GM21423 (cell line): Measurements from ENCODE around the gene RAET1E.
"Not testable (repeated sequence)": the region's sequence is repeated elsewhere in the genome, so short reads cannot be mapped to it uniquely, and the experiment has no call there.

Experiments used
- ATAC-seq: cut with Tn5 transposase; IDR thresholded peaks from one replicate; pipeline ENCODE4 v1.9.1; 2021; ENCODE audit warnings: mild to moderate bottlenecking, moderate library complexity; ENCODE audit not compliant: unreplicated experiment

Gene RAET1E

DNA sequence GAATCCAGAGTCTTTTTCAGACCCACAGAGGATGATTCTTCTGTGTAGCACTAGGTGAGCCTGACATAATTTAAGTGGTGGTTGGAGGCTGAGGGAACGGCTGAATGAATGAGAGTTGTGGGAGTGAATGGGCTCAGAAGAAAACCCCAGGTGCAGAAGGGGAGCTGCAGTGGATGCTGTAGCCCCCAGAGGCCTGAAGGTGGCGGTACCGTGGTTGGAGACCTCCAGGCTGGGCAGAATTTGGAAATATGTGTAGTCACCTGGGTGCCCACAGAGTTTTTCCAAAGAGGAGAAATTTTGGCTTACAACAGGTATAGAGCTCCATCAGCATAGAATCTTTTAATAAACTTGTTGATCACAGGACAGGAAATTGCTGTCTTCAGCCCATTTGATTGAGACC, 31.5 kb upstream of the RAET1E start:
- ATAC-seq = no peak

- not testable (repeated sequence) for ATAC-seq
Measured at GRCh38 chr6:149927025-149927424, 29.1 kb upstream of the RAET1E start.

- ATAC-seq = no peak
Measured at GRCh38 chr6:149925974-149926777, 28.3 kb upstream of the RAET1E start.

DNA sequence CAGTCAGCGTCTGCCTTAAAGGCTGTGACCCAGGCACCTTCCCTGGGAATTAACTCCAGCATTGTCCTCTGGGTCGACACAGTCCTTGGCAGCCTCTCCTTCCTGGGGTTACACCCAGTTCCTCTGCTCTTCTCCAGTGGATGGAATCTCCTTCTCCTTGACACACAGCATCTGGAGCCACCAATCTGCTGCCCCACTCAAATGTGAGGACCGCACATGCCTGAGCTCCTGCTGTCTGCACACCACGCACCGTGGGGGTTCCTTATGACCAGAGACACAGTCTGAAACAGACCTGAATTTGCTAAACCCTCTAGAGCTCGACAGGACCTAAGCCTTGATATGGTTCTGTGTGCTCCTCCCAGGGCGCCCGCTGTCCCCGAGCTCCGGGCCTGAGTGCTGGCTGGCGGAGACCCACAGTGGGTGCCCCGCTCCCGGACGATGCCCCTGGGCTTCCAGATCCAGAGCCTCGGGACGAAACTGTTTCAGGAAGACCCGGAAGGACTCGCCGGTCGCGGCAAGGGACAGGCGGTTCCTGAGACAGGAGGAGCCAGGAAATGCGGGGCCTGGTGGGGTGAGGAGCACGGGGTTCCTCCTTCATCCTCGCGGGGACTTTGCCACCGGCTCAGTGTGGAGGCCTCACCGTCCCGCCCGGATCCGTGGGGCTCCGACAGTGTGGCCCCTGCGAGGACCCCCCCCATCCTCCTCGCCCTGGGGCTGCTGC, 27.5 kb upstream of the RAET1E start:
- ATAC-seq = no peak

- ATAC-seq = no peak
Measured at GRCh38 chr6:149924933-149925252, 27.0 kb upstream of the RAET1E start.

DNA sequence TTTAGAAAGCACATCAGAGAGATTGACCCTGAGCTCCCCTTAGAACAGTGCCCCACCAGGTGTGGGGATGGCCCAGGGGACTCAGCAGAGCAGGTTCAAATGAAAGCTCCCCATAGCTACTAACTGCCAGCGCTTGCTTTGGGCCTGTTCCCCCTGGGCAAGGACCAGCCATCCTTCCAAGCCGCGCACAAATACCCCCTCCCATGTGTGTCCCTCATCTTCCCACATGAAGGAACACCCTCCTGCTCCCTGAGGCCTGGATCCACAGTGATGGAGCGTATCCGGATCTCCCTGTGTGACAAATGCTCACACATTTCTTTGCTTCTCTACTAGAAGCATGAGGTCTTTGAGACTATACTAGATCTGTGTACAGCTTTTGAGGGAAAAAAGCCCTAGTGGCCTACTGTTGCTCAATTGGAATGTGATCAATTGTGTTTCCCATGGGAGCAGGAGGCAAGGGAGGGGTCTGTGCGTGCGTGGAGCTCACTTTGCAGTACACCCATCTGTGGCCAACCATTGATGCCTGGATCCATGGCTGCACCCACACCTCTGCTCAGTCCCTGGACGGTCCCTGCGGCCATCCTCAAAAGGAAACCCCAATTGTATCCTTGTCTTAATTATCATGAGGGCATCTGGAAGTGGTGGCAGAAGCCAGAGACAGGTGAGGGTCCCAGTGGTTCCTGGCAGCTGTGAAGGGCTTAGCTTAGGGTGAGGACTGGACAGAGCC, 26.5 kb upstream of the RAET1E start:
- ATAC-seq = no peak

DNA sequence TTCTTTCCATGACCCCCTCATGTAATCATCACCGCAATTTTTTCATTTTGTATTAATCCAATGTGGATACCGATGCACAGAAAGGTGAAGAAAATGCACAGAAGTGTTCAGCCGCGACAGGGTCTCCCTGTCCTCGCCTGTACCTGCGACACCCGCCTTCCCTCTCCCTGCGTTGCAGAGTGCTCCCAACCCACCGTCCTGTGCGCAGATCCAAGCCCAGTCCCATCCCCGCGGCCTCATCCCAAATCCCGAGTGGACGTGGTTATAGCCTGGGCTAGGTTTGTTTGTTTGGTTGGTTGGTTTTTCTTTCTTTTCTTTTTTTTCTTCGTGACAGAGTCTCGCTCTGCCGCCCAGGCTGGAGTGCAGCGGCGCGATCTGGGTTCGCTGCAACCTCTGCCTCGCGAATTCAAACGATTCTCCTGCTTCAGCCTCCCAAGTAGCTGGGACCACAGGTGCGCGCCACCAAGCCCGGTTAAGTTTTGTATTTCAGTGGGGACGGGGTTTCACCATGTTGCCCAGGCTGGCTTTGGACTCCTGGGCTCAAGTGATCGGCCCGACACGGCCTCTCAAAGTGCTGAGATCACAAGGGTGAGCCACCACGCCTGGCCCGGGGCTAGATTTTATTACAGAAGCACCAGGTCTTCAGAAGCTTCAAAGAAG, 25.5 kb upstream of the RAET1E start:
- ATAC-seq = no peak

GRCh38 chr6:149922642-149923326, 24.9 kb upstream of the RAET1E start, which contains the start of gene RAET1G:
Gene RAET1G, minus strand, starts transcription at chr6:149923121. Its CDS starts 111 bp downstream, at chr6:149923010.
- no peak for ATAC-seq

GRCh38 chr6:149922091-149922490, 24.2 kb upstream of the RAET1E start:
- ATAC-seq = not testable (repeated sequence)

GRCh38 chr6:149921361-149921760, 23.4 kb upstream of the RAET1E start:
- ATAC-seq = no peak

GRCh38 chr6:149919834-149920225, 21.9 kb upstream of the RAET1E start:
- ATAC-seq = no peak

GRCh38 chr6:149919126-149919833, 21.4 kb upstream of the RAET1E start:
- not testable (repeated sequence) for ATAC-seq

DNA sequence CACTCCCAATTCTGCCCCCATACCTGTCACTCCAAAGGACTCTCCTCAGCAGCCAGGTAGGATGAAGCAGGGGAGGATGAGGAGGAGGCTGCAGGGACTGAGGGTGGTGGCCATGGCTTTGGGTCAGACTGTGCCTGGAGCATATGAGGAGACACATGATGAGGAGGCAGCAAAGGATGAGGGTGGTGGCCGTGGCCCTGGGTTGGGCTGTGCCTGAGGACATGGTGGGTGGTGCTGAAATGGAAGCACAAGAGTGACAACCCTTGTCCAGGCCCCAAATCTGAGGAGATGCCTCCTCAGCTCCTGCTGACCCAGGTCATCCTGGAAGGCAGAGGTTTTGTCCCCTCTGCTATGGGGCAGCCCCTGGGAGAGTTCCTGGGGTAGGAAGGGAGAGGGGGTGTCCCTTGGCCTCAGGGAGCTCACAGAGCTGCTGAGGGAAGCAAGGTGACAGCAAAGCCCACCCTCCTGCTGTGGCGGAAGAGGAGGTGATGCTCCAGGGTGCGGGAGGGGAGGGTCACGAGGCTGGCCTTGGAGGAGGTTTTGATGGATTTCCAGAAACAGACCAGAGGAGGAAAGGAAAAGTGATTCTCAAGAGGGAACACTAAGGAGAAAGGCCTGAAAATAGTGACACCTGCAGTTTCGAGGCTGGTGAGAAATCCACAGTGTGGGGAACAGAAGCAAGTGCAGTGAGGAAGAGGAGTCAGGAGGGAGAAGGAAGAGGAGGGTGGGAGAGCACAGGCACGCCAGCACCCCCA, 20.4 kb upstream of the RAET1E start:
- ATAC-seq = no peak

DNA sequence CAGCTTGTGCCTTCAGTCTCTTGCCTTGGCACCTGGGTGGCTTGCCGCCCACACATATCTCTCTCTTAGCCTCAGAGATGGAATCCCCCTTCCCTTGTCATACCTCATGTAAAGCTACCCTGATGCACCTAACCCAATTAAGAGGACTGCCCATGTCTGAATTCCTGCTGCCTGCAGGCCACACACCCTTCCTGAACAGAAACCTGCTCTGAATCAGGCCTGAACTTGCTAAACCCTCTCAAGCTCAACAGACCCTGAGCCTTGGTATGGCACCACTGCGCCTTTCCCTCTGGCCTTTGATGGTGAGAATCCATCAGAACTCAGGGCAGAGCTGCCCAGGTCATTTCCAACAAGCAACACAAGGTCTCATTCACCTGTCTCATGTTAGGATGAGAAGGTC, 19.8 kb upstream of the RAET1E start:
- no peak for ATAC-seq

DNA sequence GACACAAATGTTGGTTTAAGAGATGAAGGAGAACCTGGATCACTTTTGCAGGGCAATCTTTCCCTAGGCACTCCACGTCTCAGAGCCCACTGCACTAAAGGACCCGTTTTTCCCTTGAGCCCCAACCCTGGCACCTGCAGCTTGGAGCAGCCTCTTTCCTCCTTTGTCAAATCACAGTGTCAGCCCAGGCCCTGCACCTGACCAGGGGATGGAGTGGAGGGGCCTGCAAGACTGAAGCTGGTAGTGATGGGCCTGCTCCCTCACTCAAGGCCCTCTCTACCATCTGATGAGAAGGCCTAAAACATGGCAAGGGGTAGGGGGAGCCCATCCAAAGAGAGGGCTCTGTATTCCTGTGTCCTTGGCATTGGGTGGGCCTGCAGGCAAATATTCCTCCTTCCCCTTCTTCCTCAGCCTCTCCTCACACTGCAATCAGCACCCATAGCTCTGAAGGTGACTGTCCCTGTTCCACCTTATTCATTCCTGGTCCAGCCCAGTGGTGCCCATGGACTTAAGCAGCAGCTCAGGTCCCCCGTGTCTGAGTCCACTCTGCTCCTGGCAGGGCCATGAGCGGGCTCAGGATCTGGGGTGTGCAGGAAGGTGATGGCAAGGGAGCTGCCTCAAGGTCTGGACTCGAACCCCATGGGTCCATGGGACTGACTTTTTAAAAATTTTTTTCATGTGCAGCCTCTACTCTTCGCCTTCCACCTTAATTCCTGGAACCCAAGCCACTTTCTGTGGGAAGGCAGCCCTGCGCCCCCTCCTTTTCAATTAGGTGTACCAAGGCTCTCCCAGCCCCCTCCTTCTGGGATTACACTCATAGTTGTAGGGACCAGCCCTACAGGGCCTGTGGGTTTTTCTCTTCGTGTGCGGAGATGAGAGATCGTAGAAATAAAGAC, 18.3 kb upstream of the RAET1E start:
- ATAC-seq = no peak

GRCh38 chr6:149913540-149914240, 15.8 kb upstream of the RAET1E start:
- ATAC-seq = no peak

GRCh38 chr6:149913085-149913484, 15.2 kb upstream of the RAET1E start:
- ATAC-seq = no peak

DNA sequence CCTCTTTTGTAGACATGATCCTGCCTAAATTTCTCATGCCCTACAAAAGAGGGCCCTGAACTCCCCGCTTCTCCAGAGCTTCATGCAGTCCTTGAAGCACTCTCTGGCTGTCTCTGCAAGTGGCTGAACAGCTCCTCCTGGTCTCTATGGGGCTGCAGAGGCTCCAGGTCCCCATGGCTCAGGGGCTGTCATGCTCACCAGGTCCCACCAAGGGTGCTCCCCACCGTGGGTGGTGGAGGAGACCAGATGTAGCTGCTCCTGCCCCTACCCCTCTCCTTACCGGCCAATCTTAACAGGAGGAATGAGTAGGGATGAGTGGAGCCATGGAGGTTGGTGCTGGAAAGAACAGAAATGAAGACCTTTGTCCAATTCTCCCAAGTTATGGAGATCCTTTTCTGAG, 14.8 kb upstream of the RAET1E start:
- ATAC-seq = not testable (repeated sequence)
